Psoas muscle (tissue), 8 donors: ENCODE measurements around the gene MYPOP. TPM values are rescaled to one million over a fixed set of nuclear protein-coding genes. Genes with fewer than 3 reads are reported as not detected.

Experiments used
- ATAC-seq, 4 donors: fragments of 200-7000 bp; cut with Tn5 transposase; one replicate each; pipeline ENCODE4 v1.9.1; 2020; ENCODE audit warnings: moderate library complexity in 3 of 4, mild to moderate bottlenecking in 2 of 4
- DNase-seq, 2 donors: peaks; one replicate each; pipeline ENCODE4 v3.0.0-alpha.2; 2020
- H3K27ac ChIP-seq: fragments of 200-600 bp; one replicate; pipeline ENCODE4 v1.8.0; 2022
- H3K27me3 ChIP-seq, 3 donors: fragments of 200-600 bp in 1 of 3; one replicate each; pipeline versions ENCODE4 v1.6.1 to v1.8.0; 2013 to 2022; ENCODE audit warnings: low read length in 2 of 3, mild to moderate bottlenecking in 2 of 3, moderate library complexity in 1 of 3; ENCODE audit not compliant: insufficient read depth in 3 of 3
- H3K36me3 ChIP-seq, 2 donors: fragments of 200-600 bp in 1 of 2; one replicate each; pipeline versions ENCODE4 v1.6.1 to v1.8.0; 2013 to 2022; ENCODE audit warnings: low read depth in 1 of 2, mild to moderate bottlenecking in 1 of 2, moderate library complexity in 1 of 2; ENCODE audit not compliant: insufficient read depth in 1 of 2
- H3K4me1 ChIP-seq: fragments of 200-600 bp; one replicate; pipeline ENCODE4 v1.8.0; 2022
- H3K4me3 ChIP-seq: fragments of 200-600 bp; one replicate; pipeline ENCODE4 v1.8.0; 2022; ENCODE audit warnings: mild to moderate bottlenecking
- H3K9me3 ChIP-seq: fragments of 200-600 bp; one replicate; pipeline ENCODE4 v1.8.0; 2022
- CTCF ChIP-seq: fragments of 200-600 bp; IDR thresholded peaks from one replicate; pipeline ENCODE4 v1.8.0; 2022; ENCODE audit warnings: antibody characterized with exemption
- WGBS, 3 donors: extraction: QIAGEN DNeasy Blood & Tissue Kit; methylation state at CpG; one replicate each; pipeline versions ENCODE4 v1.1.6 to v1.1.7; 2013; 5-methylcytosine and 5-hydroxymethylcytosine counted together
- intact Hi-C, 2 donors: fragments of 100-400 bp; cut with DNase I; formaldehyde crosslinking; loops; one replicate each; pipeline versions ENCODE4 v1.11.0 to v1.14.2; 2022
- polyA plus RNA-seq, 3 donors: library from polyadenylated mRNA; stranded (reverse); fragments of 200-250 nt; gene quantifications; one replicate each; pipeline ENCODE4 v1.2.3, GENCODE V29; 2013
- total RNA-seq, 4 donors: library from RNA; stranded (reverse); fragmentation: NEBNext Ultra II Directional in 2 of 4; extraction: Animal tissue kit (Norgen Biotek cat#: 25700) in 2 of 4; gene quantifications; one replicate each; pipeline versions ENCODE4 v1.2.1 to v1.2.4, GENCODE V29; 2021 to 2023
- donor health status: healthy with polysubstance abuse.
- donor health status: DM: no; HTN: no; CAD: no; lungs with moderate emphysema.
- donor health status: Bipolar disorder and iron deficiency.
- donor health status: healthy.
- donor health status: DM: yes; HTN: yes; CAD: no.
- donor health status: DM: no; HTN: no; CAD: no.
- donor health status: DM: no; HTN: no; CAD: no.
- donor health status: DM: yes; HTN: yes; CAD: no.

The MYPOP gene
- total and polyA plus RNA-seq, 7 donors, result 10.6 to 20.7 (median 13.0) TPM

- DNase-seq, result peak in 1 of 2 donors; percentile 2
- TF ChIP-seq CTCF, result no peak
- Histone ChIP-seq H3K27ac (no peak overlapping the region), H3K4me3 (no peak overlapping the region), H3K36me3 (no peaks in the 10 kb centered on the region), H3K4me1 (peaks cover 5% of the 10 kb centered on the region), H3K9me3 (no peaks in the 10 kb centered on the region), H3K27me3 (peaks cover 0 to 25% (median 1%) of the 10 kb centered on the region in 3 donors)
- intact Hi-C loops, result no loop called here
- no peak for ATAC-seq
- WGBS, 3 donors, result 54 to 65% (median 57%) methylated on average over 3 of the region's 3 CpGs
These were observed 28.6 kb upstream of the MYPOP start for GRCh38 chr19:45931055-45931454.

- ATAC-seq (no peak), DNase-seq (peak in 1 of 2 donors; percentile 10)
- Histone ChIP-seq H3K27me3 (peaks cover 0 to 8% (median 0%) of the 10 kb centered on the region in 3 donors), H3K36me3 (no peaks in the 10 kb centered on the region), H3K4me3 (no peak overlapping the region), H3K9me3 (no peaks in the 10 kb centered on the region), H3K27ac (no peak overlapping the region), H3K4me1 (peaks cover 5% of the 10 kb centered on the region)
- TF ChIP-seq CTCF, result no peak
- intact Hi-C loops, result loop anchor here in 1 of 2 donors (5.0 kb wide), 1 partner anchor 68 kb away; the partner anchor contains the start of gene CCDC61
- WGBS, 3 donors, result 61 to 79% (median 75%) methylated on average over 2 of the region's 2 CpGs
These were observed 26.8 kb upstream of the MYPOP start for GRCh38 chr19:45929247-45929646.

GRCh38 chr19:45927565-45928261 is 25.3 kb upstream of the MYPOP start:
- intact Hi-C loops, result loop anchor here in 1 of 2 donors (5.0 kb wide), 1 partner anchor 70 kb away; the partner anchor contains the start of gene CCDC61
- no peak for TF ChIP-seq CTCF
- peak; percentile 84 to 93 for DNase-seq
- peak; percentile 85 to 99 (median 95) for ATAC-seq
- peaks cover 0 to 4% (median 0%) of the 10 kb centered on the region in 3 donors for H3K27me3 ChIP-seq
- no peaks in the 10 kb centered on the region for H3K36me3 ChIP-seq
- no peak overlapping the region for H3K27ac ChIP-seq
- WGBS, 3 donors, result 7 to 9% (median 7%) methylated on average over 33 of the region's 33 CpGs
- H3K4me1 ChIP-seq, result peaks cover 5% of the 10 kb centered on the region
- peak overlapping the region; percentile 15 for H3K4me3 ChIP-seq
- H3K9me3 ChIP-seq, result no peaks in the 10 kb centered on the region

- 53 to 61% (median 54%) methylated on average over 6 of the region's 6 CpGs for WGBS, 3 donors
- intact Hi-C loops, result loop anchor here in 1 of 2 donors (5.0 kb wide), 1 partner anchor 72 kb away; the partner anchor contains the start of gene CCDC61
These were observed 22.6 kb upstream of the MYPOP start for GRCh38 chr19:45924891-45925447.

More at GRCh38 chr19:45924891-45925447, 22.6 kb upstream of the MYPOP start:
- no peak for TF ChIP-seq CTCF
- Histone ChIP-seq H3K4me1 (peaks cover 5% of the 10 kb centered on the region), H3K9me3 (no peaks in the 10 kb centered on the region), H3K27me3 (no peaks in the 10 kb centered on the region), H3K27ac (no peak overlapping the region), H3K4me3 (no peak overlapping the region), H3K36me3 (no peaks in the 10 kb centered on the region)
- no peak for DNase-seq
- ATAC-seq, result no peak
